ENCODE measurements around the gene GABRG3.

Gene GABRG3

GRCh38 chr15:27532358-27532757 lies 561.4 kb downstream of the GABRG3 start:
- no peak for DNase-seq

GRCh38 chr15:27535445-27536129 lies 564.6 kb downstream of the GABRG3 start:
- no peak for DNase-seq

GRCh38 chr15:27538325-27538724 lies 567.3 kb downstream of the GABRG3 start:
- DNase-seq: no peak

- no peak for DNase-seq
Measured at GRCh38 chr15:27541581-27541980, 570.6 kb downstream of the GABRG3 start.

- DNase-seq: no peak
Measured at GRCh38 chr15:27545494-27546255, 574.7 kb downstream of the GABRG3 start.

- DNase-seq: no peak
Measured at GRCh38 chr15:27549746-27550145, 578.8 kb downstream of the GABRG3 start.

GRCh38 chr15:27550635-27551034 lies 579.7 kb downstream of the GABRG3 start:
- DNase-seq: no peak

- no peak for DNase-seq
Measured at GRCh38 chr15:27561816-27562215, 590.8 kb downstream of the GABRG3 start.

GRCh38 chr15:27563765-27564370 lies 592.9 kb downstream of the GABRG3 start:
- DNase-seq: no peak

GRCh38 chr15:27564656-27565055 lies 593.7 kb downstream of the GABRG3 start:
- no peak for DNase-seq

- DNase-seq: no peak
Measured at GRCh38 chr15:27570746-27571145, 599.8 kb downstream of the GABRG3 start.

- DNase-seq: no peak
Measured at GRCh38 chr15:27573805-27574485, 603.0 kb downstream of the GABRG3 start.

- no peak for DNase-seq
Measured at GRCh38 chr15:27574541-27575054, 603.6 kb downstream of the GABRG3 start.

GRCh38 chr15:27575521-27575920 lies 604.5 kb downstream of the GABRG3 start:
- no peak for DNase-seq

- DNase-seq: no peak
Measured at GRCh38 chr15:27576576-27576975, 605.6 kb downstream of the GABRG3 start.

- DNase-seq: no peak
Measured at GRCh38 chr15:27579738-27580137, 608.8 kb downstream of the GABRG3 start.

GRCh38 chr15:27582726-27583410 lies 611.9 kb downstream of the GABRG3 start:
- no peak for DNase-seq

- no peak for DNase-seq
Measured at GRCh38 chr15:27583651-27584050, 612.7 kb downstream of the GABRG3 start.

GRCh38 chr15:27585041-27585640 lies 614.2 kb downstream of the GABRG3 start:
- DNase-seq: no peak

GRCh38 chr15:27587810-27588209 lies 616.8 kb downstream of the GABRG3 start:
- DNase-seq: no peak

GRCh38 chr15:27589260-27589659 lies 618.3 kb downstream of the GABRG3 start:
- DNase-seq: no peak

- no peak for DNase-seq
Measured at GRCh38 chr15:27589782-27590181, 618.8 kb downstream of the GABRG3 start.
